HCT116 (cell line): ENCODE data around the gene RCBTB2. TPM values are rescaled to one million over a fixed set of nuclear protein-coding genes. Genes with fewer than 3 reads are reported as not detected.
A peak's percentile ranks its signal among the peaks of the same experiment; 100 is the strongest.

ENCODE experiments used
- ATAC-seq: fragments of 200-7000 bp; cut with Tn5 transposase; 2 replicates; pipeline ENCODE4 v1.9.1; 2020; ENCODE audit warnings: mild to moderate bottlenecking, moderate library complexity
- BruUV-seq: library from RNA; stranded (reverse); fragments of 400-500 nt; replicated peaks from 2 replicates; lab custom pipeline; 2021; lab: Mats Ljungman, UMichigan
- CTCF ChIA-PET: fragments of 300-600 bp; sonication (Branson Sonifier 250); formaldehyde crosslinking; loops from one replicate; lab custom pipeline; 2021; ENCODE audit warnings: antibody characterized with exemption; lab: Charles Lee
- POLR2A ChIA-PET: fragments of 300-600, 350-600 bp; sonication (Branson Sonifier 250); formaldehyde crosslinking; loops from one replicate; lab custom pipeline; 2021; ENCODE audit warnings: antibody characterized with exemption; lab: Charles Lee
- RAD21 ChIA-PET, 2 experiments: fragments of 300-600 bp; sonication (Branson Sonifier 250); formaldehyde crosslinking; loops; one replicate each; lab custom pipeline; 2023; ENCODE audit warnings: low total read pairs in 2 of 2; ENCODE audit not compliant: uncharacterized antibody in 2 of 2, unreplicated experiment in 2 of 2, low non-redundant PET in 1 of 2; lab: Charles Lee
- DNase-seq: peaks from one replicate; pipeline ENCODE4 v3.0.0-alpha.2; 2010; ENCODE audit warnings: low read depth, low spot score
- H2AFZ ChIP-seq: fragments of 200-600 bp; shearing (Covaris generic), sonication (generic); 2 replicates; pipeline ENCODE4 v1.6.1; 2017; ENCODE audit warnings: low read depth, mixed run types, mixed read lengths, antibody characterized with exemption, low read length; ENCODE audit not compliant: poor library complexity, severe bottlenecking
- H3K27ac ChIP-seq: 2 replicates; pipeline ENCODE4 v1.5.1; 2012; ENCODE audit warnings: low read depth, low read length
- H3K27me3 ChIP-seq: fragments of 200-600 bp; sonication (generic); 2 replicates; pipeline ENCODE4 v1.6.1; 2016; ENCODE audit warnings: mixed run types, low read length, mixed read lengths; ENCODE audit not compliant: insufficient read depth
- H3K36me3 ChIP-seq, 2 experiments: fragments of 200-500 bp in 1 of 2; fragments of 200-600 bp in 1 of 2; sonication (Bioruptor generic) in 1 of 2; sonication (generic) in 1 of 2; 2 replicates each; pipeline versions ENCODE4 v1.5.1 to v1.6.1; 2014 to 2016; ENCODE audit warnings: low read length in 2 of 2, inconsistent platforms in 1 of 2, mixed read lengths in 1 of 2, mixed run types in 1 of 2; ENCODE audit not compliant: insufficient read depth in 2 of 2, control insufficient read depth in 1 of 2
- H3K4me1 ChIP-seq, 2 experiments: fragments of 200-600 bp in 1 of 2; sonication (generic) in 1 of 2; 2 replicates each; pipeline versions ENCODE4 v1.5.1 to v1.6.1; 2012 to 2017; ENCODE audit warnings: low read length in 2 of 2, inconsistent platforms in 1 of 2, mild to moderate bottlenecking in 1 of 2, mixed read lengths in 1 of 2, mixed run types in 1 of 2, moderate library complexity in 1 of 2; ENCODE audit not compliant: insufficient read depth in 2 of 2, control insufficient read depth in 1 of 2
- H3K4me2 ChIP-seq: fragments of 200-600 bp; sonication (generic); 2 replicates; pipeline ENCODE4 v1.6.1; 2017; ENCODE audit warnings: mixed run types, low read length, mixed read lengths
- H3K4me3 ChIP-seq, 2 experiments: fragments of 200-600 bp in 1 of 2; sonication (generic) in 1 of 2; replicated peaks in 1 of 2; 2 replicates each; pipeline ENCODE4 v1.5.1; 2011 to 2016; ENCODE audit warnings: low read length in 2 of 2, control low read depth in 1 of 2, low read depth in 1 of 2, mild to moderate bottlenecking in 1 of 2, mixed read lengths in 1 of 2, mixed run types in 1 of 2
- H3K79me2 ChIP-seq: fragments of 200-600 bp; sonication (generic); 2 replicates; pipeline ENCODE4 v1.6.1; 2017; ENCODE audit warnings: mild to moderate bottlenecking, mixed run types, low read length, moderate library complexity, mixed read lengths; ENCODE audit not compliant: insufficient read depth
- H3K9ac ChIP-seq: fragments of 200-600 bp; sonication (generic); 2 replicates; pipeline ENCODE4 v1.6.1; 2016; ENCODE audit warnings: low read length, mixed read lengths
- H3K9me2 ChIP-seq: fragments of 200-600 bp; sonication (generic), shearing (Covaris generic); 2 replicates; pipeline ENCODE4 v1.6.1; 2017; ENCODE audit warnings: mixed run types, mild to moderate bottlenecking, moderate library complexity; ENCODE audit not compliant: insufficient read depth
- H3K9me3 ChIP-seq, 2 experiments: fragments of 200-500 bp in 1 of 2; fragments of 200-600 bp in 1 of 2; sonication (Bioruptor generic) in 1 of 2; sonication (generic) in 1 of 2; 2 replicates each; pipeline ENCODE4 v1.6.1; 2014 to 2017; ENCODE audit warnings: low read length in 2 of 2, mixed read lengths in 2 of 2, inconsistent platforms in 1 of 2, low read depth in 1 of 2, mild to moderate bottlenecking in 1 of 2, mixed run types in 1 of 2, moderate library complexity in 1 of 2; ENCODE audit not compliant: control insufficient read depth in 1 of 2, insufficient read depth in 1 of 2
- H4K20me1 ChIP-seq: fragments of 200-600 bp; sonication (generic), shearing (Covaris generic); 2 replicates; pipeline ENCODE4 v1.6.1; 2017; ENCODE audit warnings: mixed run types, mild to moderate bottlenecking, moderate library complexity; ENCODE audit not compliant: insufficient read depth
- ATF3 ChIP-seq: IDR thresholded peaks from 2 replicates; pipeline ENCODE4 v1.6.1; 2012
- CTCF ChIP-seq, 3 experiments: fragments of 200-600 bp in 1 of 3; sonication (generic) in 1 of 3; IDR thresholded peaks in 2 of 3; conservative IDR thresholded peaks in 1 of 3; 2 replicates each; pipeline ENCODE4 v1.5.1; 2012 to 2017; ENCODE audit warnings: low read depth in 2 of 3, low read length in 2 of 3, antibody characterized with exemption in 1 of 3, borderline replicate concordance in 1 of 3, control low read depth in 1 of 3, mild to moderate bottlenecking in 1 of 3, mixed read lengths in 1 of 3, mixed run types in 1 of 3, moderate library complexity in 1 of 3; ENCODE audit not compliant: insufficient read depth in 1 of 3
- EGR1 ChIP-seq: IDR thresholded peaks from 2 replicates; pipeline ENCODE4 v1.6.1; 2012; ENCODE audit warnings: low read depth
- ELF1 ChIP-seq: IDR thresholded peaks from 2 replicates; pipeline ENCODE4 v1.6.1; 2012; ENCODE audit warnings: low read depth, borderline replicate concordance
- EZH2 ChIP-seq: fragments of 200-600 bp; sonication (generic); IDR thresholded peaks from 2 replicates; pipeline ENCODE4 v1.6.1; 2017; ENCODE audit warnings: antibody characterized with exemption, mixed run types
- EZH2phosphoT487 ChIP-seq: fragments of 200-600 bp; IDR thresholded peaks from 2 replicates; pipeline ENCODE4 v1.6.1; 2018; ENCODE audit warnings: antibody characterized with exemption, borderline replicate concordance
- FOSL1 ChIP-seq: IDR thresholded peaks from 2 replicates; pipeline ENCODE4 v1.6.1; 2012; ENCODE audit warnings: low read depth
- JUND ChIP-seq: IDR thresholded peaks from 2 replicates; pipeline ENCODE4 v1.6.1; 2012
- MAX ChIP-seq: IDR thresholded peaks from 2 replicates; pipeline ENCODE4 v1.6.1; 2012
- POLR2A ChIP-seq: IDR thresholded peaks from 2 replicates; pipeline ENCODE4 v1.7.0; 2011; ENCODE audit warnings: borderline replicate concordance; ENCODE audit not compliant: insufficient read depth, insufficient read length; ENCODE audit errors: extremely low read depth
- RAD21 ChIP-seq: IDR thresholded peaks from 2 replicates; pipeline ENCODE4 v1.6.1; 2012; ENCODE audit warnings: low read depth, mild to moderate bottlenecking
- REST ChIP-seq: IDR thresholded peaks from 2 replicates; pipeline ENCODE4 v1.6.1; 2012; ENCODE audit warnings: low read depth
- SP1 ChIP-seq: IDR thresholded peaks from 2 replicates; pipeline ENCODE4 v1.6.1; 2012; ENCODE audit warnings: low read depth
- TCF7L2 ChIP-seq: IDR thresholded peaks from 2 replicates; pipeline ENCODE4 v1.7.0; 2011; ENCODE audit warnings: borderline replicate concordance, inconsistent platforms; ENCODE audit not compliant: insufficient read depth, insufficient read length; ENCODE audit errors: extremely low read depth
- ZNF274 ChIP-seq: fragments of 200-500 bp; sonication (Bioruptor generic); IDR thresholded peaks from 2 replicates; pipeline ENCODE4 v1.6.1; 2014; ENCODE audit warnings: mild to moderate bottlenecking, low read depth, low read length, inconsistent platforms
- intact Hi-C: fragments of 100-400 bp; cut with micrococcal nuclease; formaldehyde crosslinking; loops from 2 replicates; pipeline ENCODE4 v1.10.0; 2022
- total RNA-seq: library from RNA; stranded (reverse); gene quantifications from one replicate; pipeline ENCODE4 v1.2.1, GENCODE V29; 2021; ENCODE audit not compliant: unreplicated experiment

Gene RCBTB2
- total RNA-seq, 1 experiment from 2014 or later, result 1.3 TPM

- no peak for TF ChIP-seq ZNF274
- no peak for TF ChIP-seq ATF3
- no peak for TF ChIP-seq JUND
- no peak for TF ChIP-seq EGR1
- no peak for TF ChIP-seq EZH2
- no peak for TF ChIP-seq EZH2phosphoT487
These were observed 12.7 kb upstream of the RCBTB2 start (continued) for GRCh38 chr13:48545608-48546007.

- ChIA-PET POLR2A (interaction anchor here (1.2 kb wide), 1 partner anchor 10 kb away, joined by 4 read pairs; the partner anchor contains the start of gene RCBTB2), RAD21 (interaction anchor here in 1 of 2 experiments (1.1 kb wide), 1 partner anchor 10 kb away, joined by 4 read pairs; the partner anchor contains the start of gene RCBTB2), CTCF (interaction anchor here (0.9 kb wide), 1 partner anchor 37 kb away, joined by 3 read pairs; no protein-coding TSS in a partner anchor)
- TF ChIP-seq RAD21 (no peak), ZNF274 (no peak), EZH2phosphoT487 (no peak), SP1 (no peak), POLR2A (no peak), ELF1 (no peak), CTCF (IDR thresholded peaks at IDR 0.05 in 2 of 3, conservative IDR thresholded peaks at IDR 0.05 in 1 of 3; ENCODE audit: borderline replicate concordance in 1 of 3, insufficient read depth in 1 of 3, low read depth in 2 of 3, low read length in 2 of 3) (no peak), ATF3 (no peak), MAX (no peak), EGR1 (no peak), REST (no peak), TCF7L2 (no peak), FOSL1 (no peak), EZH2 (no peak)
- no peak for DNase-seq
- H3K27me3 ChIP-seq, result no peaks in the 10 kb centered on the region
- no peaks in the 10 kb centered on the region for H3K9me2 ChIP-seq
- H3K4me1 ChIP-seq, result peaks cover 0 to 7% of the 10 kb centered on the region in 2 experiments; a peak in 1 of 4 replicates
- no peak overlapping the region for H3K4me3 ChIP-seq
- no peak overlapping the region for H3K9ac ChIP-seq
- H4K20me1 ChIP-seq, result no peaks in the 10 kb centered on the region
- H2AFZ ChIP-seq, result peak overlapping the region; percentile 26
- ATAC-seq, result peak; percentile 81
- H3K79me2 ChIP-seq, result no peaks in the 10 kb centered on the region
- no TSS peak for BruUV-seq
- intact Hi-C loops, result no loop called here
- H3K9me3 ChIP-seq, result no peaks in the 10 kb centered on the region
- H3K36me3 ChIP-seq, result no peaks in the 10 kb centered on the region
- H3K27ac ChIP-seq, result no peak overlapping the region
- H3K4me2 ChIP-seq, result no peak overlapping the region
These were observed 9.9 kb upstream of the RCBTB2 start for GRCh38 chr13:48542581-48543341.
